ENCODE data around the gene SET. TPM values are rescaled to one million over a fixed set of nuclear protein-coding genes. Genes with fewer than 3 reads are reported as not detected.

SET gene
- total and polyA plus RNA-seq, 2 of the 8 experiments (the other 6 are each of a cell fraction or from before 2014, with no cell fraction given), result 466 to 1,345 TPM

DNA sequence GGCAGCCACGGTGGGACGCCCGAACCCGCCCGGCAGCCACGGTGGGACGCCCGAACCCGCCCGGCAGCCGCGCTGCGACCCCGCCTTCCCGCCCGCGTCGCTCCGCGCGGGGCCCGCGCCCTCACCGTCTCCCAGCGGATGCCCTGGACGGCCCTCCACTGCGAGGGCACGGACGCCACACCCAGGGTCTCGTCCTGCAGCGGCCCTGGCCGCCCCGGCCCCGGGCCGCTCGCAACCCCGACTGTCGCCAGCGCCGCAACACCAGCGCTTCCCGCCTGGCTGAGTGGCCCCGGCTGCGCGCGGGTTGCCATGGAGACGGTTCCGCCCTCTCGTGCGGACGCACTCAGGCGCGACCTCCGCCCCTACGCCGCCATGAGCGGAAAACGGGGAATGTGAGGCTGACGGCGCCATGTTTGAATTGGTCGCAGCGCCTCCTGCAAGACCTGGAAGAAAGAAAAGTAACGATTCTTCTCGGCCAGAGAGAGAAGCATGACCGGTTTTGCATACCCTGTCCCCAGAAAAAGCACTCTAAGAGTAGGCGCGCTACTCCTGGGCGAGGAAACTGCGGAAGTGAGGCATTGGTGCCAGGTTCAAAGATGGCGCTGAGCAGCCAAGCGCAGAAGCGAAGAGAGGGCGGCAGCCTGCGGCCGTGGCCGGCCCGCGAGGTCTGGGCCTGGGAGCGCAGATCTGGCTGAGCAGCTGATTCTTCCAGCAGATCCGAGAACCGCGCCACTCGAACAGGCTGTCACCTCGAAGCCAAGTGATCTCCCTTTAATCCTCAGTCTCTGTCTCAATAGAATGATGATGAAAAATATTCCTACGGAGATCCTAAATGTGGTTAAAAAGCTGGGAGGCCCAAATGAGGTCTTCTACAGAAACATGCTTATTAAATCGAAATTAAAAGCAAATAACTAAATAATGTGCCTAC, 32.3 kb upstream of the SET start, which contains the start of gene DYNC2I2:
Gene DYNC2I2, minus strand, starts transcription at position 432 of the 928 bp plus-strand sequence. Its CDS starts 121 bp downstream, at position 311.
- H3K36me3 ChIP-seq (ENCODE audit: control insufficient read depth in 2 of 4, insufficient read depth in 4 of 4, low read length in 3 of 4), result peaks cover 0 to 9% (median 0%) of the 10 kb centered on the region in 4 experiments; a peak in 1 of 8 replicates
- H3K18ac ChIP-seq (ENCODE audit: extremely low read depth, low read length), result peak within 1 kb of the TSS; percentile 100
- peaks cover 0 to 2% of the 10 kb centered on the region in 2 experiments; a peak in 1 of 4 replicates for H3K79me2 ChIP-seq (ENCODE audit: control insufficient read depth in 1 of 2, insufficient read depth in 2 of 2, low read length in 2 of 2)
- peak within 1 kb of the TSS; percentile 98 for H3K56ac ChIP-seq (replicated peaks; ENCODE audit: insufficient read length, low read depth, low read length)
- no peaks in the 10 kb centered on the region for H3K9me3 ChIP-seq (ENCODE audit: insufficient read depth in 2 of 2, low read depth in 1 of 2, low read length in 1 of 2)
- WGBS, 2 experiments (ENCODE audit: extremely low coverage in 1 of 2, insufficient coverage in 1 of 2, insufficient read length in 1 of 2, insufficient replicate concordance in 2 of 2, low coverage in 1 of 2, low lambda C conversion rate in 2 of 2, missing lambda C conversion rate in 1 of 2), result 2% methylated on average over 71 of the region's 86 CpGs; no CpG with 5 or more reads in 1 of the 2 experiments
- H3K23ac ChIP-seq (ENCODE audit: insufficient read length), result no peak within 1 kb of the TSS
- H2BK120ac ChIP-seq (replicated peaks; ENCODE audit: low read depth, low read length), result peak within 1 kb of the TSS; percentile 91
- H3K14ac ChIP-seq (ENCODE audit: insufficient read length), result no peak within 1 kb of the TSS
- peak within 1 kb of the TSS; percentile 100 for H4K5ac ChIP-seq (ENCODE audit: insufficient read length, low read depth, low read length)
- H2BK20ac ChIP-seq (ENCODE audit: low read length), result peak within 1 kb of the TSS; percentile 100
- FAIRE-seq (no peak), DNase-seq (ENCODE audit: low read depth in 1 of 2, low spot score in 2 of 2) (peak; percentile 84 to 97)
- POLR2A ChIA-PET (ENCODE audit: partially characterized antibody), result interaction anchor here (0.9 to 43.1 kb wide), 3 partner anchors 13 to 39 kb away, joined by 3 to 1197 read pairs (median 4); partner anchors contain the start of genes PKN3 and SET
- H2BK12ac ChIP-seq (ENCODE audit: low read depth, low read length), result peak within 1 kb of the TSS; percentile 99
- H4K91ac ChIP-seq (replicated peaks; ENCODE audit: insufficient read length, low read length), result peak within 1 kb of the TSS; percentile 100
- H3K27ac ChIP-seq (ENCODE audit: low read depth, low read length), result peak within 1 kb of the TSS; percentile 100
- CTCF ChIA-PET (ENCODE audit: partially characterized antibody), result interaction anchor here (1.2 kb wide), 1 partner anchor 13 kb away, joined by 4 read pairs; no protein-coding TSS in a partner anchor
- H3K4me1 ChIP-seq (replicated peaks in 1 of 4; ENCODE audit: control insufficient read depth in 3 of 4, insufficient read depth in 4 of 4, low read length in 3 of 4), result no peaks in the 10 kb centered on the region; a peak in 2 of 7 replicates
- no peak within 1 kb of the TSS for H2AK5ac ChIP-seq (ENCODE audit: low read depth, low read length)
- H4K8ac ChIP-seq (ENCODE audit: extremely low read depth, insufficient read depth, low read length), result peak within 1 kb of the TSS; percentile 100; the same call in 1 of the 2 replicates
- peak within 1 kb of the TSS; percentile 66 to 86 (median 68) for H3K4me3 ChIP-seq (ENCODE audit: extremely low read depth in 1 of 4, insufficient read depth in 2 of 4, low read depth in 3 of 4, low read length in 4 of 4)
- no peaks in the 10 kb centered on the region; the same call in 1 of the 2 replicates for H3K79me1 ChIP-seq (ENCODE audit: low read depth, low read length)
- no peak within 1 kb of the TSS for H2BK15ac ChIP-seq (ENCODE audit: low read length)
- H3K27me3 ChIP-seq (replicated peaks in 1 of 4; ENCODE audit: control insufficient read depth in 3 of 4, extremely low read depth in 1 of 4, insufficient read depth in 3 of 4, low read length in 3 of 4), result no peaks in the 10 kb centered on the region
- no peak within 1 kb of the TSS for H3K4ac ChIP-seq (replicated peaks; ENCODE audit: insufficient read length, low read depth, low read length)
- H3K23me2 ChIP-seq (ENCODE audit: low read depth, low read length), result peaks cover 4% of the 10 kb centered on the region; the same call in 1 of the 2 replicates
- H2BK5ac ChIP-seq (ENCODE audit: low read depth, low read length), result peak within 1 kb of the TSS; percentile 100
- peak within 1 kb of the TSS; percentile 68 to 98 for H3K4me2 ChIP-seq (ENCODE audit: insufficient read depth in 1 of 2, low read depth in 2 of 2, low read length in 2 of 2)
- H4K20me1 ChIP-seq (replicated peaks in 1 of 2; ENCODE audit: control insufficient read depth in 1 of 2, insufficient read depth in 2 of 2, low read length in 2 of 2), result peaks cover 0 to 2% of the 10 kb centered on the region in 2 experiments
- peak within 1 kb of the TSS; percentile 93 to 100 (median 99) for H3K9ac ChIP-seq (replicated peaks in 1 of 4; ENCODE audit: extremely low read depth in 1 of 4, low read depth in 3 of 4, low read length in 3 of 4)
- H2AFZ ChIP-seq (ENCODE audit: low read length), result peak within 1 kb of the TSS; percentile 100
- TF ChIP-seq SP4 (IDR thresholded peaks at IDR 0.05; ENCODE audit: low read length), result no peak; the same call in 1 of the 2 replicates
- TF ChIP-seq POLR2A (IDR thresholded peaks at IDR 0.05; ENCODE audit: control extremely low read depth in 1 of 2, low read depth in 2 of 2, low read length in 2 of 2), result peak; percentile 82 to 87
- no peak for TF ChIP-seq POU5F1 (IDR thresholded peaks at IDR 0.05; ENCODE audit: low read depth, low read length)
- no peak for TF ChIP-seq GTF2F1 (IDR thresholded peaks at IDR 0.05; ENCODE audit: borderline replicate concordance, low read depth, low read length)
- no peak for TF ChIP-seq CEBPB (IDR thresholded peaks at IDR 0.05; ENCODE audit: low read depth, low read length)
- no peak for TF ChIP-seq FOSL1 (IDR thresholded peaks at IDR 0.05; ENCODE audit: insufficient read depth, low read depth, low read length)
- peak; percentile 65 to 86; a peak in 1 of 4 replicates for TF ChIP-seq SIN3A (conservative IDR thresholded peaks at IDR 0.05 in 1 of 2, IDR thresholded peaks at IDR 0.05 in 1 of 2; ENCODE audit: low read depth in 1 of 2, low read length in 2 of 2)
- no peak for TF ChIP-seq CBX5 (IDR thresholded peaks at IDR 0.05; ENCODE audit: low read depth, low read length)
- TF ChIP-seq POLR2AphosphoS5 (IDR thresholded peaks at IDR 0.05; ENCODE audit: low read depth, low read length), result peak; percentile 43; the same call in 1 of the 2 replicates

All from H1 (cell line).